ENCODE results near the gene LRRC1.

The LRRC1 gene

GRCh38 chr6:53794137-53794719, 577 bp upstream of the LRRC1 start:
- Histone ChIP-seq H2AFZ (ENCODE audit: low read length) (peak overlapping the region; percentile 94), H3K4me2 (ENCODE audit: insufficient read depth, low read length, poor library complexity, severe bottlenecking) (peak overlapping the region; percentile 96), H3K4me1 (ENCODE audit: control insufficient read depth in 2 of 2, insufficient read depth in 1 of 2, low read depth in 1 of 2, low read length in 2 of 2) (peaks cover 3 to 6% of the 10 kb centered on the region in 2 donors), H3K18ac (ENCODE audit: low read length) (peak overlapping the region; percentile 13), H2BK5ac (ENCODE audit: low read length) (no peak overlapping the region), H4K91ac (ENCODE audit: low read depth, low read length, poor library complexity) (no peak overlapping the region), H3K14ac (ENCODE audit: low read length) (no peak overlapping the region), H2BK120ac (ENCODE audit: low read depth, low read length) (no peak overlapping the region), H3K27me3 (ENCODE audit: control insufficient read depth in 3 of 3, insufficient read depth in 3 of 3, low read depth in 1 of 3, low read length in 3 of 3) (peaks cover 0 to 3% (median 2%) of the 10 kb centered on the region in 3 experiments), H3K4ac (ENCODE audit: low read length) (no peak overlapping the region), H4K8ac (ENCODE audit: low read depth, low read length) (no peak overlapping the region), H2BK12ac (ENCODE audit: low read length) (no peak overlapping the region), H3K23ac (ENCODE audit: low read depth, low read length, poor library complexity) (no peak overlapping the region), H2BK15ac (ENCODE audit: low read length) (peak overlapping the region; percentile 13), H3K36me3 (replicated peaks in 1 of 2; ENCODE audit: control insufficient read depth in 2 of 2, insufficient read depth in 2 of 2, low read length in 2 of 2) (no peaks in the 10 kb centered on the region), H3K4me3 (ENCODE audit: low read length in 2 of 2) (peak overlapping the region; percentile 81 to 88), H2AK5ac (ENCODE audit: low read depth, low read length) (no peak overlapping the region), H3K79me1 (ENCODE audit: low read depth, low read length) (no peaks in the 10 kb centered on the region), H3K27ac (replicated peaks; ENCODE audit: low read length) (no peak overlapping the region), H3K9ac (ENCODE audit: low read depth, low read length, poor library complexity) (peak overlapping the region; percentile 61), H3K9me3 (replicated peaks in 1 of 2; ENCODE audit: control insufficient read depth in 2 of 2, insufficient read depth in 1 of 2, low read depth in 1 of 2, low read length in 2 of 2) (peaks cover 0 to 3% of the 10 kb centered on the region in 2 donors)
- WGBS, 2 donors (ENCODE audit: extremely low coverage in 2 of 2, insufficient read length in 2 of 2, insufficient replicate concordance in 1 of 2) = no CpG with 5 or more reads among the region's 27 CpGs
- DNase-seq (ENCODE audit: low spot score) = no peak

GRCh38 chr6:53795340-53795701, 516 bp downstream of the LRRC1 start:
- Histone ChIP-seq H3K4ac (ENCODE audit: low read length) (no peak overlapping the region), H3K9ac (ENCODE audit: low read depth, low read length, poor library complexity) (peak overlapping the region; percentile 97), H3K14ac (ENCODE audit: low read length) (peak overlapping the region; percentile 95), H3K23ac (ENCODE audit: low read depth, low read length, poor library complexity) (peak overlapping the region; percentile 80), H2AK5ac (ENCODE audit: low read depth, low read length) (no peak overlapping the region), H3K18ac (ENCODE audit: low read length) (peak overlapping the region; percentile 82), H2AFZ (ENCODE audit: low read length) (peak overlapping the region; percentile 94), H2BK15ac (ENCODE audit: low read length) (peak overlapping the region; percentile 99), H2BK5ac (ENCODE audit: low read length) (peak overlapping the region; percentile 92), H4K8ac (ENCODE audit: low read depth, low read length) (no peak overlapping the region), H3K27me3 (ENCODE audit: control insufficient read depth in 3 of 3, insufficient read depth in 3 of 3, low read depth in 1 of 3, low read length in 3 of 3) (peaks cover 0 to 3% (median 2%) of the 10 kb centered on the region in 3 experiments), H3K27ac (replicated peaks; ENCODE audit: low read length) (peak overlapping the region; percentile 65), H3K4me1 (ENCODE audit: control insufficient read depth in 2 of 2, insufficient read depth in 1 of 2, low read depth in 1 of 2, low read length in 2 of 2) (peaks cover 3 to 6% of the 10 kb centered on the region in 2 donors), H4K91ac (ENCODE audit: low read depth, low read length, poor library complexity) (no peak overlapping the region), H3K36me3 (replicated peaks in 1 of 2; ENCODE audit: control insufficient read depth in 2 of 2, insufficient read depth in 2 of 2, low read length in 2 of 2) (no peaks in the 10 kb centered on the region), H3K4me2 (ENCODE audit: insufficient read depth, low read length, poor library complexity, severe bottlenecking) (peak overlapping the region; percentile 90), H2BK120ac (ENCODE audit: low read depth, low read length) (no peak overlapping the region), H2BK12ac (ENCODE audit: low read length) (no peak overlapping the region), H3K4me3 (ENCODE audit: low read length in 2 of 2) (peak overlapping the region; percentile 81 to 90), H3K79me1 (ENCODE audit: low read depth, low read length) (no peaks in the 10 kb centered on the region), H3K9me3 (replicated peaks in 1 of 2; ENCODE audit: control insufficient read depth in 2 of 2, insufficient read depth in 1 of 2, low read depth in 1 of 2, low read length in 2 of 2) (no peaks in the 10 kb centered on the region)
- WGBS, 2 donors (ENCODE audit: extremely low coverage in 2 of 2, insufficient read length in 2 of 2, insufficient replicate concordance in 1 of 2) = no CpG with 5 or more reads among the region's 21 CpGs
- DNase-seq (ENCODE audit: low spot score) = no peak

DNA sequence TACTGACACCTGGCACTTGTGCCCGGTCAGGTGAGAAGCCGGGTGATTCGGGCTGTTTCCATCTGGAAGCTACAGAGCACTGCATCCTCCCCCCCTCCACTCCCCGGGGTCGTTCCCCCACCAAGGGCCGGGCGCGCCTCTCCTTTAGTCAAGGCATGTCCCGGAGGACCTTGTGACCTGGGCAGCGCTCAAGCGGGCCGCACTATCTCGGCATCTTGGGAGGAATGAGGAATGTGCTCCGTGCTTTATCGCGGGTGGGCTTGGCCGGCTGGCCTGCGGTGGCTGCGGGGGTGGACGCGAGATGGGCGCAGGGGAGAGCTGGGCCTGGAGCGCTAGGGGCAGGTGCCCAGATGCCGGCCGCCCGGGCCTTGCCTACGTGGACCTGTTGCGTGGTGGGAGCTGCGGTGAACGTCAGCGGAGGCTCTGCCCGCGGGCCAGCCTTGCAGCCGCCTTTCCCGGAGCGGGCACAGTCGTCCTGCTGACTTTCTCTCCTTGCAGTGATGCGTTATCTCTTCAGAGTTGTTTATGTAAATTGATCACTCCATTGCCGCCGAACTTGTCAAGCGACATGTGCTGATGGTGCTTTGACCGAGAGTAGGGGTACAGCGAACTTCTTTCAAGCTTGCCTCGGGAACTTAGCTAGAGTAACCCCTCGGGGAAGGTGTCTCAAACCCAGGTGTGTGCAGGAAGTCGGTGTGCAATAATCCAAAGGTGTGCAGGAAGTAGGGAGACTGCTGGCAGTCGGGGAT, 1.1 kb downstream of the LRRC1 start:
- peak; percentile 40 for DNase-seq (ENCODE audit: low spot score)
- H3K18ac ChIP-seq (ENCODE audit: low read length) = peak overlapping the region; percentile 93
- peaks cover 3 to 6% of the 10 kb centered on the region in 2 donors for H3K4me1 ChIP-seq (ENCODE audit: control insufficient read depth in 2 of 2, insufficient read depth in 1 of 2, low read depth in 1 of 2, low read length in 2 of 2)
- H2AK5ac ChIP-seq (ENCODE audit: low read depth, low read length) = peak overlapping the region; percentile 36
- H3K4ac ChIP-seq (ENCODE audit: low read length) = no peak overlapping the region
- no peak overlapping the region for H4K91ac ChIP-seq (ENCODE audit: low read depth, low read length, poor library complexity)
- peak overlapping the region; percentile 90 for H3K4me2 ChIP-seq (ENCODE audit: insufficient read depth, low read length, poor library complexity, severe bottlenecking)
- peak overlapping the region; percentile 48 for H3K14ac ChIP-seq (ENCODE audit: low read length)
- H3K36me3 ChIP-seq (replicated peaks in 1 of 2; ENCODE audit: control insufficient read depth in 2 of 2, insufficient read depth in 2 of 2, low read length in 2 of 2) = no peaks in the 10 kb centered on the region
- H3K9me3 ChIP-seq (replicated peaks in 1 of 2; ENCODE audit: control insufficient read depth in 2 of 2, insufficient read depth in 1 of 2, low read depth in 1 of 2, low read length in 2 of 2) = no peaks in the 10 kb centered on the region
- no peak overlapping the region for H2BK12ac ChIP-seq (ENCODE audit: low read length)
- H3K27ac ChIP-seq (replicated peaks; ENCODE audit: low read length) = no peak overlapping the region
- H2BK120ac ChIP-seq (ENCODE audit: low read depth, low read length) = no peak overlapping the region
- peaks cover 0 to 3% (median 2%) of the 10 kb centered on the region in 3 experiments for H3K27me3 ChIP-seq (ENCODE audit: control insufficient read depth in 3 of 3, insufficient read depth in 3 of 3, low read depth in 1 of 3, low read length in 3 of 3)
- peak overlapping the region; percentile 94 for H2AFZ ChIP-seq (ENCODE audit: low read length)
- H2BK15ac ChIP-seq (ENCODE audit: low read length) = no peak overlapping the region
- H3K23ac ChIP-seq (ENCODE audit: low read depth, low read length, poor library complexity) = peak overlapping the region; percentile 70
- WGBS, 2 donors (ENCODE audit: extremely low coverage in 2 of 2, insufficient read length in 2 of 2, insufficient replicate concordance in 1 of 2) = no CpG with 5 or more reads among the region's 47 CpGs
- no peak overlapping the region for H4K8ac ChIP-seq (ENCODE audit: low read depth, low read length)
- no peak overlapping the region for H2BK5ac ChIP-seq (ENCODE audit: low read length)
- H3K79me1 ChIP-seq (ENCODE audit: low read depth, low read length) = no peaks in the 10 kb centered on the region
- peak overlapping the region; percentile 73 for H3K9ac ChIP-seq (ENCODE audit: low read depth, low read length, poor library complexity)
- H3K4me3 ChIP-seq (ENCODE audit: low read length in 2 of 2) = peak overlapping the region; percentile 81 to 90

DNA sequence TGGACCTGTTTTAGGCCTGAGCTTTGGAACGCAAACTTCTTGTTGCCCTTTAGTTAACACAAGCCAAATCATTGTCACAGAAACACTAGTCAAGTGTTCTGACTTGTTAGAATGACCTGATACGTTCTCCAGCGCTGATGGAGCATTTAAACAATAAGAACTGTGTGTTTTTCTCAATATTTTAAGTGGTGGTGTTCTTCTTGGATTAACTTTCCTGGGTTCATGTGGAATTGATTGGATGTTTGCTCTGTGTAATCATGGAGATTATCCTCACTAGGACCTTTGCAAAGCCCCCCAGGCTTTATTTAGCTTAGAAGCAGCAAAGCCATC, 1.6 kb downstream of the LRRC1 start:
- H2AFZ ChIP-seq (ENCODE audit: low read length) = peak overlapping the region; percentile 94
- H4K91ac ChIP-seq (ENCODE audit: low read depth, low read length, poor library complexity) = no peak overlapping the region
- no peak overlapping the region for H2AK5ac ChIP-seq (ENCODE audit: low read depth, low read length)
- peak overlapping the region; percentile 81 to 90 for H3K4me3 ChIP-seq (ENCODE audit: low read length in 2 of 2)
- no peak overlapping the region for H3K23ac ChIP-seq (ENCODE audit: low read depth, low read length, poor library complexity)
- H3K18ac ChIP-seq (ENCODE audit: low read length) = no peak overlapping the region
- H3K4me2 ChIP-seq (ENCODE audit: insufficient read depth, low read length, poor library complexity, severe bottlenecking) = peak overlapping the region; percentile 90
- H4K8ac ChIP-seq (ENCODE audit: low read depth, low read length) = no peak overlapping the region
- H2BK15ac ChIP-seq (ENCODE audit: low read length) = no peak overlapping the region
- H2BK120ac ChIP-seq (ENCODE audit: low read depth, low read length) = no peak overlapping the region
- no peak overlapping the region for H3K9ac ChIP-seq (ENCODE audit: low read depth, low read length, poor library complexity)
- H3K36me3 ChIP-seq (replicated peaks in 1 of 2; ENCODE audit: control insufficient read depth in 2 of 2, insufficient read depth in 2 of 2, low read length in 2 of 2) = no peaks in the 10 kb centered on the region
- no CpG with 5 or more reads among the region's 3 CpGs for WGBS, 2 donors (ENCODE audit: extremely low coverage in 2 of 2, insufficient read length in 2 of 2, insufficient replicate concordance in 1 of 2)
- DNase-seq (ENCODE audit: low spot score) = no peak
- H2BK12ac ChIP-seq (ENCODE audit: low read length) = no peak overlapping the region
- H3K27ac ChIP-seq (replicated peaks; ENCODE audit: low read length) = no peak overlapping the region
- H2BK5ac ChIP-seq (ENCODE audit: low read length) = no peak overlapping the region
- H3K4ac ChIP-seq (ENCODE audit: low read length) = no peak overlapping the region
- H3K14ac ChIP-seq (ENCODE audit: low read length) = no peak overlapping the region
- peaks cover 3 to 6% of the 10 kb centered on the region in 2 donors for H3K4me1 ChIP-seq (ENCODE audit: control insufficient read depth in 2 of 2, insufficient read depth in 1 of 2, low read depth in 1 of 2, low read length in 2 of 2)
- H3K9me3 ChIP-seq (replicated peaks in 1 of 2; ENCODE audit: control insufficient read depth in 2 of 2, insufficient read depth in 1 of 2, low read depth in 1 of 2, low read length in 2 of 2) = no peaks in the 10 kb centered on the region
- no peaks in the 10 kb centered on the region for H3K79me1 ChIP-seq (ENCODE audit: low read depth, low read length)
- peaks cover 0 to 3% (median 2%) of the 10 kb centered on the region in 3 experiments for H3K27me3 ChIP-seq (ENCODE audit: control insufficient read depth in 3 of 3, insufficient read depth in 3 of 3, low read depth in 1 of 3, low read length in 3 of 3)
